ENCODE measurements around the gene PLAGL2.
"Not testable (repeated sequence)": the region's sequence is repeated elsewhere in the genome, so short reads cannot be mapped to it uniquely, and the experiment has no call there.

PLAGL2 gene

DNA sequence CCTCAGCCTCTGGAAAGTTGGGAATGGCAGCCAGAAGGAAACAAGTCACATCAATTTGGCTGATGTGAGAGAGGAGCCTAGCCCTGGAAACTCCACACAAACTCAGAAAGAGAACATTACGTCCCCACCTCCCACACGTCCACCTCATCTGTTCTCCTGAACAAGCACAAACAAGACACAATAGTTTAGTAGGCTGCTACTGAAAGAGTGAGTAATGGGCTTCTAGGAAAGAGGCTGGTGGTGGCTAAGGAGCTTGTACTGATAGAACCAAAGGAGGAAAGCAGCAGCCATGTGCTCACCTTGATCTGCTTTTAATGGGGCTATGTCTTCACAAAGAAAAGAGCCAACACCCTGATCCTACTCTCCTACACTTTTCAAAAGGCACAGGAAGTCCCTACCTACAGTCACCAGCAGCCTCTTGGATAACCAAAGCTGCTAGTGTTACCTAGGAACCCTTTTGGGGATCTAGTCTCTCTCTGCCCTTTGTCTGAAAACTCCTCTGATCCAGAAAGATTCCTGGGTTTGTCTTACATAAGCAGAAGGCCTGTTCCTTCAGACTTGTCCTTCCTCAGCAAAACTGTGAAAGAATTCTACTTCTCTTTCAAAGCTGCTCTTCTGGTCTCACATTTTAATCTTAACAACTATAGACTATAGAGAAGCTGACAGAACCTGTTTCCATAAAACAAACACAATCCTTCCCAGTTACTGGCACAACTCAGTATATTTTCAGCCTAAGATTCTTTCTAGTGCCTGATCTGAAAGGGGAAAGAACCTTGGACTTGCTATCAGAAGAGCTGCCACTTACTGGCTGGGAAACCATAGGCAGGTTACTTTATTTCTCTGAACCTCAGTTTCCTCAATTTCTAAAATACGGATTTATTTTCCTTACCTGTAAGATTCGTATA is 3.1 kb downstream of the PLAGL2 start:
- no peak for DNase-seq (ENCODE audit: low read depth)

DNA sequence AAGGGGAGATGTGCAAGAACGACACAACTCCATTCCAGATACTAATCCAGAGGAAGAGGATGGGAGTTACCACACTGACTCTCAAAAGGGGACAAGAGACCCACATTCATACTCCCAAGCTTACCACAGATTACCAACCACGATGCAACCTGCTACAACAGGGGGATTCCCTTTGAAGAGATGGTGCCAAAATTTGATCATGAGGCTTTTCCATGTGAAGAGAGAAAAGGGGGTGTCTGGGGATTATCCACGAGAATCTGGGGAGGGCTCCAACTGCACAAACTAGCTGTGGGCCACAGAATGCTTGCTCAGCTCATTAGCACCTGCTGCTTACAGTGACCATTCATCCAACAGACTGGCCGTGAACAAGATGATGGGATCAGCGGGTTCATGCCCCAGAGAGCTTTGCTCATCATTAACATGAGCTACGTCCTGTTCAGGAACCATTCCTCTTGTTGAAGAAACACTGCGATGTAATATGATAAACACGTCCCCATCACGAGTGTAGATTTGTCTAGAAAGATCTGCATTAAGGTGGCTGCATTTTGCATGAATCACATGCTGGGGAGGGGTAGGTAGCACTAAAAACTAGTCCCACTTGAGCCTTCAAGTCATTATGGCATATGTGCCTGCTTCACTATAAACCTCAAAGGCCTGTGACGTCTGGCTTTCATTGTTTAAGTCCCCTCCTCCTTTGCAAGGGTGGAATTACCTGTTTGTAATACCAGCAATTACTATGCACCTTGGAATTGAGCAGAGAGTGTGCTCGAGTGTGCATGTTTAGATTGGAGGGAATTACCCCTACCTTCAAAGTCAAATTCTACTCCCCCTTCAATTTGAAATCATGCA is 4.0 kb downstream of the PLAGL2 start:
- no peak for DNase-seq (ENCODE audit: low read depth)

DNA sequence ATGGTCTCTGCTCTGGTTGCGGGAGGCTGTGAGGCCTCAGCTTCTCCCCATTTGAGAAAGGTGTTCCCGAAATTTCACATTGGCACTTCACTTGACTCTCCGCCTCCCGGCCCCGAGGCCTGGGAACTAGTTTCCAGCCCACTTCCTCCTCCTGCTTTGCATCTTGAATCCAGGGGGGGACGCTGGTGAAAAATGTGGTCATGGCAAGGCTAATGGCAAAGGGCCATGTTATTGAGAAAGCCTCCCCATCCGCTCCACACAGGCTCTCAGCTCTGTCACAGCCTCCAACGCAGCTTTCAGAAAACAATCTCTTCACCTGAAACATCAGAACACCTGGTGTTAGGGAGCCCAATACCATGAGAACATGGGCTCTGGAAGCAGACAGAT is 5.6 kb downstream of the PLAGL2 start:
- DNase-seq (ENCODE audit: low read depth), result no peak

DNA sequence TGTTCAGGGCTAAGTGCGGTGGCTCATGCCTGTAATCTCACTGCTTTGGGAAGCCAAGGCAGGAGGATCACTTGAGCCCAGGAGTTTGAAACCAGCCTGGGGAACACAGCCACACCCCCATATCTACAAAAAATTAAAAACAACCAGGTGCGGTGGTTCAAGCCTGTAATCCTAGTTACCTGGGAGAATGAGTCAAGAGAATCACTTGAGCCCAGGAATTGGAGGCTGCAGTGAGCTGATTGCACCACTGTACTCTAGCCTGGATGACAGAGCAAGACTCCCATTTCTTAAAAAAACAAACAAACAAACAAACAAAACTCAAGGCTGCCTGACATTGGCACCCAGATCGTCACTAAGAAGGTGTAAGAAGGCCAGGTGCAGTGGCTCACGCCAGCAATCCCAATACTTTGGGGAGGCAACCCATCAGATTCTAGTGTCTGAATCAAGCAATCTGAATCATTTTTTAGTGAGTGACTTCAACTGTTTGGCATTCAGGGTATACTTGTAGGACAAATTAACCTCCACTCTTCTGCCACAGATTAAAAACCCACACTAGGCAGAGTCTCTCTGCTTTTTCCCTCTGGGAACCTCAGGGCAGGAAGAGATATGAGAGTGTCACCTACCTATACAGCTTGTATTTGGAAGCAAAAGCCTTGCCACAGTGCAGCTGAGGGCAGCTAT is 6.1 kb downstream of the PLAGL2 start:
- DNase-seq (ENCODE audit: low read depth), result no peak

DNA sequence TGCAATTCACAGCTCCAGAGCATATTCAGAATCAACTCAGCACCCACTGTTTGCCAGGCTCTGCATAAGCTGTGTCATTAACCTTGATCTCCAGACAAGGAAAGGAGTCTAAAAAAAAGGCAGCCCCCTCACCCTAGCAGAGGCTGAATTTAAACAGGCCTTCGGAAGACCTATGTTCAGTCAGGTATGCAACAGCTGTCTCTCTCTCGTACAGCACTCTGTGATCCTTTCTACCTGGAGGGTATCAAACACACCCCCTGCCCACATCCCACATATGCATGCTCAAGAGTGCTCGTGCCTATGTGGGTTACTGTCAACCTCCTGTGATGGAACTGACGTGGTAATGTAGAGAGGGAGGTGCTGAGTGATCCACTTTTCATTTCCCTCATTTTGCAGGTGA is 8.5 kb downstream of the PLAGL2 start:
- no peak for DNase-seq (ENCODE audit: low read depth)

DNA sequence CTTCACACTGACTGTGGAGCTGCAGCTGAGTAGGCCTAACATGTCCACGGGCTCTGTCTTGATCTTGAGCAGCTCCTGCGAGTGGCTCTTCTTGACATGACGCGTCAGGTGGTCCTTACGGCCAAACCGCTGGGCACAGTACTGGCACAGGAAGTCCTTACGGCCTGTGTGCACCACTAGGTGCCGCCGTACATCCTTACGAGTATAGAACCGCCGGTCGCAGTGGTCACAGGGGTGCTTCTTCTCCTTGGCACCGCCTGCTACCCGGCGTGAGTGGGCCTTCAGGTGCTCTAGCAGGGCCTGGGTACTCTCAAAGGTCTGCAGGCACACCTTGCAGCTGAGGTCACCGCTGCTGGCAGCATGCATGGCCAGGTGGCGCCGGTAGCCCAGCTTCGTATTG is 10.4 kb downstream of the PLAGL2 start:
- not testable (repeated sequence) for DNase-seq (ENCODE audit: low read depth)

DNA sequence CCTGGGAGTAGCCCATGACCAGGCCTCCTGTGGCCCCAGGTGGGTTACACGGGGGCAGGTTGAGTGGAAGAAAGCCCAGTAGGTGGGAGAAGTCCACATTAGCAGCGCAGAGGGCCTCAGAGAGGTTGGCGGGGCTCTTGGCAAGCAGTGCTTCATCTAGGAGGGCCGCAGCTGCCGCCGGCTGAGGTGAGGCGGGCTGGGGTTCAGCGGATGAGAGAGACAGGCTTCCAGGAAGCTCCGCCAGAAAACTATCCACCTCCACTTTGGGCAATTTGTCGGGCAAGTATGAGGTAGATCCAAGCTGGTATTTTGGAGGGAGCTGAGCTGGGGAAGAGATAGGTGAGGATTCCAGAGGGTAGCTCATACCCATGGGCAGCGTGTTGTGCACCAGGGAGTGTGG is 10.9 kb downstream of the PLAGL2 start:
- DNase-seq (ENCODE audit: low read depth), result not testable (repeated sequence)

DNA sequence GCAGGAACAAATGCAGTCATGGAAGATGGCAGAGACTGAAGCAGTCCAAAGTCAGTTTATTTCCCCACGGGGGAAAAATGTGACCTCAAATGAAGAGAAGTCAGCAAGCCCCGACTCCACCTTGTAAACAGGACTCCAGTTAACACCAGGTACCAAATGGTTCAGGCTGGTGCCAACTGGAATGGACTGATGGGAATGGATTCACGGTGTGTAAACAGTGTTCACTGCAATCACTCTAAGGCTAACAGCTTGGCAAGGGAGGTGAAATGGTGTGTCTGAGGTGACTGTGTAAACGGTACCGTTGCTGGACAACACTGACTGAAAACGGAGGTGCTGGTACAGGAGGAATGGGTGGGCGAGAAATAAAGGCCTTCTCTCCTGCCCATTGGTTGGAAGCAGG is 12.0 kb downstream of the PLAGL2 start:
- DNase-seq (ENCODE audit: low read depth), result no peak

DNA sequence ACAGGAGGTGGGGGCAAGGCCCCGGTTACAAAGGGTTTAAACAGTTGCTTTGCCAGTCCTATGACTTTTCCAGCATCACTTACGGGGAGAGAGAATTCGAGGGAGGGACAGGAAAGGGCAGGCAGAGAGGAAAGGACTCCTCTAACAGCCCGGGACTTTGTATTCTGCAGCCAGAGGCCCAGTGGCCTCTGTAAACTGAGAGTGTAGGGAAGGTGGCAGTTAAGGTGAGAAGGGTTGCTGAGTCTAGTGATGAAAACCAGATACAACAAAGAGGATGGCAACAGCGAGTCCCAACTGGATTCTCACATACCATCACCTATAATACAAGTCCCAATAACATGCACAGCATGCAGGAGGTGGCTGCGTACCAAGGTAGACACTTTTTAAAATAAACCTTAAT is 13.5 kb downstream of the PLAGL2 start:
- DNase-seq (ENCODE audit: low read depth), result no peak

DNA sequence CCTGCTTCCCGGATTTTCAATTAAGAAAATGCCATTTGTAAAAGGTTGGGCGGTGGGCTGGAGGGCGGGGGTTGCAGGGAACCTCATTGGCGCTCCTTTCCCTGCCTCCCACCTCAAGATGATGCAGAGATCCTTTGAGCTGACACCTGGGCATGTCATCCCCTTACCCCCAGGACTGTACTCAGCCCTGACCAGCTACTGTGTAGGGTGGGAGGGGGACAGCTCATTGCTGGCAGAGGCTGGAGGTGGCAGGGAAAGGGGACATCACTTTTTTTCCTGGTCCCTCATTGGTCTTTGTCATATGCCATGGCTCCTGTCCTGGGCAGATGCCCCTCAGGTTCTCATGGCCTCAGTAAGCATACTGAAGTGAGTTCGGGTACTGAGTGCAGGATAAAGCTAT is 14.2 kb downstream of the PLAGL2 start:
- DNase-seq (ENCODE audit: low read depth), result not testable (repeated sequence)

DNA sequence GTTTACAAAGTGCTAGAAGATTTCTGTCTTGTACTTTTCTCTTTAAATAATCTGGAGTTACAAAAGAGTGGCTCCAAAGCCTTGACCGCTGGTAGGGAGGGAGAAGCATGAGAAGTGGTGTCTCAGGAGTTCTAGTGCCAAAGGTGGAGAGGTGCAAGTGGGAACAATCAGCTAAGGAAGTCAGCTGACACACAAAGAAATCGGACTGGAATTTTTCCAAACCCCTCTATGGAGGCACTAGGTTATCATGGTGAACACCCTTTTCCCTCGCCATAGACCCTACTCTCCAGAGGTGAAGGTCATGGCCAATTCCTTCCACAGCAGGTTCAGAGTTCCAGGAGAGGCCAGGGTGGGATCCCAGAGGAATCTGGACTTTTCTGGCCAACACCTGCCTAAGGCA is 14.8 kb downstream of the PLAGL2 start:
- no peak for DNase-seq (ENCODE audit: low read depth)

DNA sequence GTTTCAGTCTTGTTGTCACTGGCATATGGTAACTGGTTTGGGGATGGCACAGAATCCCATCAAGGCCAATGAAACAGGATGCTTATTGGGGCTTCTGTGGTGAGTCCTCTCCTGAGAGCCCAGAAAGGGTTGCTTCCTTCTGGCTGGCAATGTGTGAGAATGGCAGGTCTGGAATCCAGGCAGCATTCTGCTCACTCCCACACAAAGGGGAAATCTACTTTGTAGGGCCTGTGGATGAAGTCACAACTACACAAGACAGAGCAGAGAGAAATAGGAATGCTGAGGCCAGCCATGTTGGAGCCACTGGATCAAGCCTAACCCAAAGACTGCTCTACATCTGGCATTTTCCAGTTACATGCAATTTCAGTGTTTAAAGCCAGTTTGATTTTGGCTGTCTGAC is 15.7 kb downstream of the PLAGL2 start:
- no peak for DNase-seq (ENCODE audit: low read depth)

DNA sequence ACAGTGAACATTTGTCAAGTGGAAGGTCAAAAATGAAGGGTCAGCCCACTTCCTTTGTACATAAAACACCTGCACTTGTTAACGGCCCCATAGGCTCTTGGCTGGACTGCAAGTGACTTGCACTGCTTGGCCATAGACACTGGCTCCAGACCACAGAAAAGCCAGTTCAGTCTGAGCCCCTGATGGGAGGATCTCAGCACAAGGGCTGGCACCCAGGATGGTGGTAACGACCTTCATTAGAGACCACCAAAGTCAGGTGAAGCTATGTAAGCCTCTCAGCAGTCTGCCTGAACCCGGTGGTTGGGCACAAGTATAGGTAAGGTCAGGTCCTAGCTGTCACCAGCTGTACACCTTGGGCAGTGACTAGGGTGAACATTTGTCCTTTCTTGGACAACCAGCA is 16.1 kb downstream of the PLAGL2 start:
- DNase-seq (ENCODE audit: low read depth), result no peak

DNA sequence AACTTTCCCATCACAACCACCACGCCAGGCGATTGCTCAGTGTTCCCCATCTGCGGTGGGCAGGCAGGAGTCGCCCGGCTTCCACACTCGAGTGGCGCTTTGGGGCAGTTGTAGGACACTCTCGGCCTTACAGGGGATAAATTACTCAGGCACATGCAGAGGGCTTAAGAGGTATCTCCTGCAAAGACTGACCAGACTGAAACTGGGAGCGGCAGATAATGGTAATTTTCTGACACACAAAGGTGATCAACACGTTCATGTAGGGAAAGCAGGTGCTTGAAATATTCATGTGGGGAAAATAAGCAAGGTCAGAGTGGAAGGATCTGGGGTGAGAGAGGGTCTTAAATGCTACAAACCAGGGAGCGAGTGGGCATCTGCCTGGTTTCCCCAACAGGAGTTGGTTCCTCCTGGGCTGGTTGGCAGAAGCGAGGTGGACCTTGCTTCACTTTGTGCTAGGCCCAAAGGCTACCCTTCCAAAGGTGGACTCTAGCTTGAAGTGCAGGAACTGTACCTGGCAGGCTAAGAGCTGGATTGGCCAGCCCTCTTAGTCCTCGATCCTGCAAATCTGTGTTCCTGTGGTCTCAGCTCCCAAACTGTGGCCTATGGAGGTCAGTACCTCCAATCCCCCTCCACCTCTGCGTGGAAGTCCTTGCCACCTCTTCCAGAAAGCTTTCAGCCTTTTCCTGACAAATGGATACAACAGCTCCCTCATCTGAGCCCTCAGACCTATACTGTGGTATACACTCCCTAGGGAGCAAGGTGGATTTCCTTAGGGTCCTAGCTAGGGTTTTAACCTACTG is 16.7 kb downstream of the PLAGL2 start:
- no peak for DNase-seq (ENCODE audit: low read depth)

DNA sequence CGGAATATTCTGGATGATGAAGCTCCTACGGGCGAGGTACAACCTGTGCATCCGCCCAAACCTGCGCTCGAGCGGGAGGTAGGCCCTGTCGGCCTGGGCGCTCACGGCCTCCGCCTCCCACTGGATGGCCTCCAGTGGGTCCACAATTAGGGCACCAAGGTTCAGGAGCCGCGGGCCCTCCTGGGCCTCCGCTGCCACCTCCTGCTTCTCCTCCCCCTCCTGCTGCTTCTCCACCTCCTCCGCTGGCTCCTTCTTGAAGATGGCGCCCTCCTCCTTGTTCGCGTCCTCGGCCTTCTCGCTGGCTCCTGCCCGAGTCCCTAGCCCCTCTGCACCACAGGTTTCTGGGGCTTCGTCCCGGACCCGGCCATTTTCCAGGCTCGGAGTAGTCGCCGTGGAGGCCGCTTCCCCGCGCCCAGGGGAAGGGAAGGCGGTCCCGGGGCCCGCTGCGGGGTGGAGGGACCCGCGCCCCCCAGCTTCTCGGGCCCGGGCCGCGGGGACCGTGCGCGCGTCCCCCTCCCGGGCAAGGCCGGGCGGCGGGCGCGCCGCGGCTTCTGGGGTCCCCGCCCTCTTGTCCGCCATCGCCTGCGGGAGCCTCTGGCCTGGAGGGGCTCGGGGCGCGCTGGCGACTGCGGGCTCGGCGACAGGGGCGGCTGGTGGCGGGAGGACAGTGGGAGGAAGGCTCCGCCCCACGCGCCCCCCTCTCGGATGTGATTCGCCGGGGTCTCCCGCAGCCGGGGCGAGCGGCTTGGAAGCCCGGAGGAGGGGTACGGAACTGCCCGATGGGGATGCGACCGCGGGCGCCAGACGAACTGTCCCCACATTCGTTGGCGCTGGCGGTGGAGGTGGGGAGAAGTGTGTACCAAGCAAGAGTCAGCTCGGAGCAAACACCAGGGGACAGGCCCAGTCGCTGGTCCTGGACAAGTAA is 17.6 kb downstream of the PLAGL2 start:
- no peak for DNase-seq (ENCODE audit: low read depth)

DNA sequence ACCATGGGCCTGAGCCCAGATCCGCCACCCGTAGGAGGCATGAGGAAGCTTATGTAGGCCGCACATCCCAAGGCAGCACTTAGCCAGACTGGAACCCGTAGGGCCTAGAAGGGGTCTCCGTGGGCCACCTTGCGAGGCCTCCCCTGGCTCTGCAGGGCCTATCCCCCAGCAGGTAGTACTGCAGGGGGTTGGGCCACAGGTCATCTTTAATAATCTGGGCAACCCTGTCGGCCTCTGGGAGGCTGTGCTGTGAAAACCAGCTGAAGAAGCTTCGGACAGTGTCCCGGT is 18.5 kb downstream of the PLAGL2 start:
- DNase-seq (ENCODE audit: low read depth), result no peak

DNA sequence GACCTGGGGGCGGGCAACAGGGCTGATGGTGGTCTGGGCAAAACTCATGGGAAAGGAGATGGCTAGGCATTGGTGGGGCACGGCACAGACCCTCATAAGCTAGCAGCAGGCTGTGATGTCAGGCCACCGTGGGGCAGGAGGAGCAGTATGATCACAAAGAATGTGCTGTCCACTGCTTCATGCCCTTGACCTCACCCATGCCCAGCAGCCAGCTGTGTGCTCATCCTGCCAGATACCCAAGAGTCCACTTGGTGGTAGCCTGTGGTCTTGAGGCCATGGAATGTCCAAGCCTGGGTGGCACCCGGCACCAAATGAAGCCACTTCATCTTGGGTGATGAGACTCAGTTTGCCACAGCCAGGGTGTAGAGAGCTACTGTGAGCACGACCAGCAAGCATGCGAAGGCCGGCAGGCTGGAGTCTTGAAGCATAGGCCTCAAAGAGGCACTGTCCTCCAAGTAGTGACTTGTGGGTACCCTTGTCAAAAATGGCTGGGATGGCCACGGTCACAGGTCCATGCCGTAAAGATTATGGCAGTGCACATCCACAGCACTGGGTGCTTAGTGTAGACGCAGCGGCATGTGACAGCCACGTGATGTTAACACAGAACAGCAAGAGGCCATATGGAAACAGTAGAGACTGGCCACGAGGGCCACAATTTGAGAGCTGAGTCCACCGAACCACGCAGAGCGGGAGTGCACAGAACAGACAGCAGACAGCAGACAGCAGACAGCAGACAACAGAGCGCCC is 19.0 kb downstream of the PLAGL2 start:
- DNase-seq (ENCODE audit: low read depth), result no peak

DNA sequence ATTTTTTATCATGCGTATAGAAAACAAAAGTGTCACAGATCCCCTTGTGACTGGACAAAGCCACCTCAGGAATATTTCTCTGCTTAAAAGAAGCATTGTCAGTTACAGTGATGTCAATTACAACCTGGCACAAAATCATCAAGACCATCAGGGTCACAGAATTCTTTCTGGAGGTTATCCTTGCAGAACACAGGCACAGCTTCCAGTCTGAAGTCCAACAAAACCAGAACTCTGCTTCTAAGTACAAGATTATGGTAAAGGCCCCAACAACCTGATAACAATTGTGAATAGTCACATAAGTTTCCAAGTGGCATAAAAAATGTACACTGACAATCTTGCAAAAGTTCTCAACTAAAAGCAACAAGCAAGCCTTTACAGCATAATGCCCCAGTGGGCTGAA is 21.0 kb downstream of the PLAGL2 start:
- no peak for DNase-seq (ENCODE audit: low read depth)

DNA sequence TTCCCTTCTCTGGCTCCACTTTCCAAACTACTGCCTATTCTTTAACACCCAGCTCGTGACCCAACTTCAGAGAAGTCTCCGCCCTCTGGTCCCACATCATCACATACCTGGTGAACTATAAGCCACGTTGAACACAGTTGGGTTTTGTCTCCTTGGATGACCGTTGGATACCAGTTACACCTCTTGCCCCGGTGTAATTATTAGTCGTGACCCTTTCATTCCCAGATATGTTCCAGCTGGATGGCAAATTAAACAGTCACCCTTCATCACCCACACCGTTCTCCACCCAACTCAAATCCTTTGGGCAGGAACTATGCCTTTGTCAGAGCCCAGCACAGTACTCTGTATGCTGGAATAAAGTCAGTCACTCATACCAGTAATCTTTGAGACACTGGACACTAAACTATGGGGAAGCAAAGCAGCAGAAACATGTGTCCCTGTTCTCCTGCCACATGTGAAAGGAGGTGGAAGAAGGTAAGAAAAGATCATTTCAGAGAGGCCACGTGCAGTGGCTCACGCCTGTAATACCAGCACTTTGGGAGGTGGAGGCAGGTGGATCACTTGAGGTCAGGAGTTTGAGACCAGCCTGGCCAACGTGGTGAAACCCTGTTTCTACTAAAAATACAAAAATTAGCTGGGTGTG is 22.5 kb downstream of the PLAGL2 start:
- DNase-seq (ENCODE audit: low read depth), result no peak

Measured in T follicular helper cell (primary cell).